HG03060 (cell line): Measurements from ENCODE around the gene TBP.
A peak's percentile ranks its signal among the peaks of the same experiment; 100 is the strongest.

Experiments used
- ATAC-seq: cut with Tn5 transposase; IDR thresholded peaks from one replicate; pipeline ENCODE4 v1.9.1; 2021; ENCODE audit warnings: low read depth, moderate number of reproducible peaks; ENCODE audit not compliant: unreplicated experiment

TBP gene

DNA sequence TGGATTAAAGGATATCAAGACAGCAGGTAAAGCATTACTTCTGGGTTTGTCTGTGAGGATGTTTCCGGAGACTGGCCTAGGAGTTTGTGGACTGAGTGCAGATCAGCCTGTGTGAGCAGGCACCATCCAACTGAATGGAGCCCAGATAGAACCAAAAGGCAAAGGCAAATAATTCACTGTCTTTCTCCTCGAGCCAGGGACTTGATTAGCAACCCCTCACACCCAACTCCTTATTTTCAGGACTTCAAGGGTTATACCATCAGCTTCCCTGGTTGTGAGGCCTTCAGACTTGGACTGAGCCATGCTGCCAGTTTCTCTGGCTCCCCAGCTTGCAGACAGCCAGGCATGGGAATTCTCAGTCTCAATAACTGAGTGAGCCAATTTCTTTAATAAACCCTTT is 20.4 kb upstream of the TBP start:
- ATAC-seq, result no peak

DNA sequence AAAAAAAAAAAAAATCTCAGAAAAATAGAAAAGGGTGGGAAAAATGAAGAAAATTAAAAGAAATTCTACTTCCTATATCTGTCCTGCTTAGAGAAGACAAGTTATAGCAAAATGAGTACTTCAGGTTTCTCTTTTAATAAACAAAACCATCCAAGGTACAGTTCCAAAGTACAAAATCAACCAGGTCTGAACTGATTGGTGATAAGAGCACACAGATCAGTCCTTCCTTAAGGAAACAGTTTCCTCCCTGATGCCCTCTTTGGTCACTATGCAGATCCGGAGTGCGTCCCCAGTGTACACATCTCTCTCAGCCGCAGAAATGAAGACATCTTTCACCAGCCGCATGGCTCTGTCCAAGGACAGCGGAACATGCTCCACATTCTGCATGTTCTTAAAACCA is 19.2 kb upstream of the TBP start:
- no peak for ATAC-seq

GRCh38 chr6:170536671-170537070 is 17.5 kb upstream of the TBP start:
- no peak for ATAC-seq

DNA sequence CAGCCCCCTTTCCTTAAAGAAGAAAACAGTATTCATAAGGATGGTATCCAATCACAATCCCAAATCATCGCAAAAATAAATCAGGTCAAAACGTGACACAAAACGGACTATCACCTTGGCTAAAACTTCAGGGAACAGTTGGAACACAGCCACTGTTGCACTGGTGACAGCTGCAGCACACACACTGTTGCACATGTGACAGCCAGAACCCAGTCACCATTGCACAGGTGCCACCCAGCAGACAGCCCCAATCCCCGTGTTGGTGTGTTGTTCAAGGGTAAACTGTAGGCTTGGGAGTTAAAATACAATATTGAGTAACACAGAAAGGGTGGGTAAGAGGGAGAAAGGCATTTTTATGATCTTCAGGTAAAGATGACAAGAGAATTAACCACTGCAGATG is 16.8 kb upstream of the TBP start:
- no peak for ATAC-seq

DNA sequence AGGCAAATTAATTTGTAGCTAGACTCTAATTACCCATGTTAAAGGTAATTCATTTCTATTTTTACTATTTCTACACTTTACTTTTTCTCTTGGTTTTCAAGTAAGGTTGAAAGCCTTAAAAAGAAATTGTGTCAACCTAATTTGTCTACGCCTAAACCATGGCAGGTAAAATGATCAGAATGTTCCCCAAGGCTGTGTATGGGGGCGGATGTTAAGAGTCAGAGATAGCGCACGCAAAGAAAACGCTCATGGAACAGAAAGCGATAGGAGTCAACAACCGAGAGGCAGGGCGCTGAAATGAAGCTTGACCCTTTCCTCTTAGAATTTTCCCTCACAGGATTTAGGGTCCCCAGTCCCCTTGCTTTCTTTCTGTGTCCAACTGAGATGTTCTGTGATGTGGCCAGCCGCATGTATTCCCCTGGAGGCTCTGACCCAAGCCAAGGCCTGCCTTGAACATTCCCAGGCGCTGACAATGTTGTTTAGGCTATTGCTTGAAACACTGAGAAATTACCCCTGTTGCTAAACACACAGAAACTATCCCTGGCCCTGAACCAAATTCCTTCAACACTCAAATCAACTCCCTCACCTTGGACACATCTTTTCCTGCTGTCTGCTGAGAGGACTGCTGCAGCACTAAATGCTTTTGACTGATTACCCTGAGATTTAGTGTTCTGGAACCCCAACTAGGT is 12.0 kb upstream of the TBP start:
- ATAC-seq, result no peak

- no peak for ATAC-seq
Observed at GRCh38 chr6:170545405-170545804, 8.8 kb upstream of the TBP start.

- ATAC-seq, result peak; percentile 25
Observed at GRCh38 chr6:170552765-170553533, 1.2 kb upstream of the TBP start, which contains the start of gene PSMB1. TSS of gene PSMB1 (minus strand) at chr6:170553307. CDS start at chr6:170553242, 65 bp downstream.

DNA sequence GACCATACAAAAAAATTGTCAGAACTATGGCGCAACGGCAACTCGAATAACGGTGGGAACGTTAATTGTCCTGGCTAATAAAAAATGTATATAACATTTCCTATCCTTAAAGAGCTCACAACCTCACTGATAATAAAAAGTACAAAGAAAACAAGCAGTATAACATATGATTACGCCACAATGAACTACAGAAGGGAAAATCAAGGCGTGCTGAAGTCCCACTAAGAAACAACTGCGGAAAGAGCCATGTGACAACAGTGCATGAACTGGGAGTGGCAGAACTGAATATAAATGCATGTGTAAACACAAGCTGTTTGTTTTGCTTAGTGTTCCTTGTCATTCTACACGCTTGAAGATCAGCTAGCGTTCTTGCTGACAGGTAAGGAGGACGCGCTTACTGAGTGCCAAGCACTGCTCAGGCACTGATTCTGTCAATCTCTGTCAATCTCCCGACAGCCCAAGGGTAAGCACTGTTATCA is 596 bp upstream of the TBP start:
- peak; percentile 17 for ATAC-seq

DNA sequence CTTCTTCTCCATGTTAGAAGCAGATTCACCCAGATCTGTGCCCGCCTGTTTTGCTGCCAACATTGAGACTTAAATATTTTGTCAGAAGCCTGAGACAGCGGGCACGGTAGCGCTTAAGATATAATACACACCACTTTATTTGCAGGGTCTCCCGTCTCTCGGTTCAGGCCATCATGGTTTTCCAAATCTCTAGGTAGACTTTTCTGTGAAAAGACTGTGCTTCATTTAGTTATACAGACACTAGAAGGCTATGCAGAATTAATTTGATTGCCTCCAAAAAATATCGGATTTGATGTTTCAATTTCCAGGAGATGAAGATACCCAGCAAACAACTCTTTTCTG is 598 bp downstream of the TBP start:
- no peak for ATAC-seq

DNA sequence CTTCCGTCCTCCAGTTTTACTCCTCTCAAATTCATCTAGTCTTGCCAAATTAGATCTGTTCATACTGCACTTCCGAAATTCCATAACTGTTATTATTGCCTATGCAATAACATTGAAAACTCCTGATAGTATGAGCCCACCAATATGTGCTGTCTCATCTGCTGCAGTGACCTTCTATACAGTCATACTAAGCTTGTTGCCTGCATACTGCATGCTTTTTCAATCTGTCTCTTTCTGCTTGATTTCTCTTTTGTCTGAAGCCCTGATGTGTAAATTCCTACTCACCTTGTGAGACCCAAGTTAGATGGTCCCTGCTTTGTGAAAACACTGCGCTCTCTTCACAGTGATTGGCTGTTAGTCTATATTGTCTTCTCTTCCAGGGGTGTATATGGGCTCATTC is 1.1 kb downstream of the TBP start:
- ATAC-seq, result no peak

DNA sequence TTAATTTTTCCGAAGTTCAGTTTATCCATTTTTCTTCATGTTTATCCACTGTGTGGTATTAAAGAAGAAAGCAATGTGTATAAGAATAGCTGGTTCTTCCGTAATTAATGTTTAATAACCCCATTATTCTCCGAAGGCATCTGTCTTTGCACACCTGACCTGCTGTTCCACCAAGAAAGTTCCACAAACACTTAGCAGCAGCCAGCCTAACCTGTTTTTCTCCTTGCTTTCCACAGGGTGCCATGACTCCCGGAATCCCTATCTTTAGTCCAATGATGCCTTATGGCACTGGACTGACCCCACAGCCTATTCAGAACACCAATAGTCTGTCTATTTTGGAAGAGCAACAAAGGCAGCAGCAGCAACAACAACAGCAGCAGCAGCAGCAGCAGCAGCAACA is 7.4 kb downstream of the TBP start:
- ATAC-seq, result no peak

- no peak for ATAC-seq
Observed at GRCh38 chr6:170564936-170565530, 10.9 kb downstream of the TBP start.

DNA sequence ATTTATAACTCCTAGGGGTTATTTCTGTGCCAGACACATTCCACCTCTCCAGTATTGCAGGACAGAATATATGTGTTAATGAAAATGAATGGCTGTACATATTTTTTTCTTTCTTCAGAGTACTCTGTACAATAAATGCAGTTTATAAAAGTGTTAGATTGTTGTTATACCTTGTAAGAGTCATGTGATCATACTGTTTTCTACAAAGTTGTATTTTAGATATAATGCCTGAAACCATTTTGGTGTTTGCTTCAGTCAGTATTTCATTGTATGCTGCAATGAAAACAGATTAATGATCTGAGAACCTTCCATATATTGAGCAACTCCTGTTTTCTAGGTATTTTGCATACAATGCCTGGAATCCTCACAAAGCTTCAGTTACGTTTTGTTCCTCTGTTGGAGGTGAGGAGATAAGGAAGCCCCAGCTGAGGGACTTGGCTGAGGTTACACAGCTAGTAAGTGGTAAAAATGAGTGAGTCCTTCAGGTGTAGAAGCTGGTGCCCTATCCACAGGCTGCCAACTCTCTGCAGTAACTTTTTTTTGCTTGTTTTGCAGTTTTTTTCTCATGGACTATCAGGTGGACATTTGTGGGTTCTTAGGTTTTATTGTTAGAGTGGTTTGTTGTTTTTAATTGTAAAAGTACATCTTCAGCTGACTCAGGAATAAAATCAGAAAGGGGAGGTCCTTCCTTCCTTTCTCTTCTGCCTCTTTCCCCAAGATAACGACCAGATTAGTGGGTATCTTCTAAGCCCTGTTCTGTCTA is 18.7 kb downstream of the TBP start:
- ATAC-seq, result no peak

DNA sequence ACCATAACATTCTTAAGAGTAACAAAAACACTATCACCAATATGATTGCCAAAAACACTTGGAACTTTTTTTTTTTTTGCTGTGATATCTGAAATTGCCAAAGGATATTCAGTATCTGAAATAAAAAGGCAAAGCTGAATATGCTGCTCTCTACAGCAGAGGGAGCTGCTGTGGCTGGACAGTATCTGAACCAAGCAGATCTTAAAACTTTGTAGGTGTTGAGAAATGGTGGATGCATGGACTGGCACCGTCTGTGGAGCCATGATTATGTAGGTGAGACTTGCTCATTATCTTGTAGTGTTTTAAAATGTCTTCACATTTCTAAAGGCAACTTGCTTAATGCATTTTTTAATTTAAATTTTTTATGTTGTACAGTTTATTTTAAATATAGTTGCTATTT is 21.1 kb downstream of the TBP start:
- ATAC-seq, result no peak

GRCh38 chr6:170578909-170579308 is 24.7 kb downstream of the TBP start:
- no peak for ATAC-seq

GRCh38 chr6:170583756-170584180 is 29.6 kb downstream of the TBP start:
- ATAC-seq, result no peak

DNA sequence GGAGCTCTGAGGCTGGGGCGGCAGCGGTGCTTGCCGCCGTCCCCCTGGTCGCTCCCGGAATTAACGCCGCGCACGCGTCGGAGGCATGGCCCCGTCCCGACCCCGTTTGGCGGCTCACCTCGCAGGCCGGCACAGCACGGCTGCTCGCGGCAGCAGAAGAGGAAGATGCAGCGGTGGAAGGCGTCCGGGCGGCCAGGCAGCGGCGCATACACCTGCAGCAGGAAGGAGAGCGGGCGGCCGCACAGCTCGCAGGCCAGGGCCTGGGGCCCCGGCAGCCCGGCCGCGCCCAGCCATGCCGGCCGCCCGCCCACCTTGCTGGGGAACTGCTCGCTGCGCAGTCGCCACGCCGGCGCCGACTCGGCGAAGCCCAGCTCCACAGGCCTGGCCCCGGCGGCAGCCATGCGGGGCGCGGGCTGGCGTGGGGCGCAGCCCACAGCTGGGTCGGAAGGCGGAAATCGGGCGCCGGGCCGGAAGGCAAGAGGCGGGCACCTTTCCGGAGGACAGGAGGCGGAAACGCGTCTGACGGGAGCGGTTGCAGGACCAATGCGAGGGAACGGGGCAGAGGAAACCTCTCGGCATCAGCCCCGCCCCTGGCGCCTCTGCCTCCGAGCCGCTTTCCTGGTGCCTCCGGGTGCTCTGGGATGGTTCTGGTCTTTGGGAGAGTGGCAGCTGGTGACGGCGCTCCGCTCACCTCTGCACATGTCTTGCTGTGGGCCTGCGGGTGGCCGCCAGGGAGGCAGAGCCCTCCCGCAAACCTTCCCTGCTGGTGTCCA is 30.2 kb downstream of the TBP start, which contains the start of gene PDCD2:
Gene PDCD2, minus strand, starts transcription at position 457 of the 773 bp plus-strand sequence. Its CDS starts 56 bp downstream, at position 401.
- ATAC-seq, result peak; percentile 96

- peak; percentile 24 for ATAC-seq
Observed at GRCh38 chr6:170584954-170585498, 30.9 kb downstream of the TBP start.

DNA sequence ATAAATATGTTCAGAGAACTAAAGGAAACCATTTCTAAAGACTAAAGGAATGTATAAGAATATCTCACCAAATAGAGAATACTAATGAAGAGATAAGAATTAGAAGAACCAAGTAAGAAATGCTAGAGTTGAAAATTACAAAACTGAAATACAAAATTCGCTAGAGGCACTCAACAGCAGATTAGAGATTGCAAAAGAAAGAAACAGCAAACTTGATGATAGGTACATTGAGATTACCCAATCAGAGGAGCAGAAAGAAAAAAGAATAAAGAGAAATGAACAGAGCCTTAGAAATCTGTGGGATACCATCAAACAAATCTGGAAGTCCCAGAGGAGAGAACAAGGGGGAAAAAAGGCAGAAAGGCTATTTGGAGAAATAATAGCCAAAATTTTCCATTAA is 36.6 kb downstream of the TBP start:
- ATAC-seq, result no peak

GRCh38 chr6:170596426-170596825 is 42.3 kb downstream of the TBP start:
- no peak for ATAC-seq
